GM12878 (cell line): ENCODE results near the gene CADPS. TPM values are rescaled to one million over a fixed set of nuclear protein-coding genes. Genes with fewer than 3 reads are reported as not detected.

Experiments
- ATAC-seq: fragments of 200-7000 bp; cut with Tn5 transposase; 3 replicates; pipeline ENCODE4 v1.9.1; 2020; ENCODE audit warnings: mild to moderate bottlenecking, moderate library complexity
- BruUV-seq: library from RNA; stranded (reverse); fragments of 400-500 nt; replicated peaks from 2 replicates; lab custom pipeline; 2021; lab: Mats Ljungman, UMichigan
- CTCF ChIA-PET: fragments of 300-600 bp; sonication (Branson Sonifier 250); formaldehyde crosslinking; extraction: SDS; loops from one replicate; lab custom pipeline; 2021; ENCODE audit warnings: inconsistent platforms; lab: Yijun Ruan, JAX
- POLR2A ChIA-PET: fragments of 350-600 bp; formaldehyde crosslinking; extraction: SDS; loops from one replicate; lab custom pipeline; 2021; ENCODE audit warnings: inconsistent platforms; lab: Charles Lee
- RAD21 ChIA-PET: fragments of 300-600 bp; sonication (Branson Sonifier 250); formaldehyde crosslinking; loops from one replicate; lab custom pipeline; 2023; ENCODE audit warnings: antibody characterized with exemption; ENCODE audit not compliant: unreplicated experiment; lab: Charles Lee
- SMC1A ChIA-PET: fragments of 300-600 bp; sonication (Branson Sonifier 250); formaldehyde crosslinking; loops from one replicate; lab custom pipeline; 2023; ENCODE audit not compliant: unreplicated experiment, uncharacterized antibody; lab: Charles Lee
- DNase-seq: peaks from one replicate; pipeline ENCODE4 v3.0.0-alpha.2; 2011; ENCODE audit warnings: low read depth, low spot score
- FAIRE-seq: peaks from 3 replicates; lab custom pipeline; 2011; peaks lifted over from hg19 to GRCh38; lab: Jason Lieb, UNC
- H2AFZ ChIP-seq: 2 replicates; pipeline ENCODE4 v1.6.0; 2011; ENCODE audit warnings: low read depth, low read length, control low read depth; ENCODE audit not compliant: control insufficient read depth
- H3K27ac ChIP-seq: 2 replicates; pipeline ENCODE4 v1.5.1; 2011; ENCODE audit warnings: control low read depth; ENCODE audit not compliant: control insufficient read depth, insufficient read depth
- H3K27me3 ChIP-seq, 2 experiments: replicated peaks in 1 of 2; 2 replicates each; pipeline versions ENCODE4 v1.6.0 to v1.6.1; 2011; ENCODE audit warnings: low read length in 1 of 2; ENCODE audit not compliant: control insufficient read depth in 2 of 2, insufficient read depth in 2 of 2
- H3K36me3 ChIP-seq, 2 experiments: 2 replicates each; pipeline ENCODE4 v1.5.1; 2011; ENCODE audit warnings: low read length in 1 of 2; ENCODE audit not compliant: control insufficient read depth in 2 of 2, insufficient read depth in 2 of 2
- H3K4me1 ChIP-seq: 2 replicates; pipeline ENCODE4 v1.6.1; 2011; ENCODE audit warnings: mild to moderate bottlenecking, low read length, moderate library complexity, mixed read lengths; ENCODE audit not compliant: control insufficient read depth, insufficient read depth
- H3K4me2 ChIP-seq: 2 replicates; pipeline ENCODE4 v1.6.0; 2011; ENCODE audit warnings: control low read depth; ENCODE audit not compliant: control insufficient read depth, insufficient read depth
- H3K4me3 ChIP-seq: fragments of 200-600 bp; sonication (generic); 2 replicates; pipeline ENCODE4 v1.5.1; 2016
- H3K79me2 ChIP-seq: 2 replicates; pipeline ENCODE4 v1.6.0; 2011; ENCODE audit warnings: low read length; ENCODE audit not compliant: control insufficient read depth, insufficient read depth
- H3K9ac ChIP-seq: 2 replicates; pipeline ENCODE4 v1.8.0; 2011; ENCODE audit warnings: low read length, control low read depth, mixed read lengths; ENCODE audit not compliant: control insufficient read depth, insufficient read depth
- H3K9me3 ChIP-seq: replicated peaks from 3 replicates; pipeline ENCODE4 v1.5.1; 2011; ENCODE audit warnings: mild to moderate bottlenecking, low read length; ENCODE audit not compliant: control insufficient read depth, insufficient read depth
- H4K20me1 ChIP-seq: 2 replicates; pipeline ENCODE4 v1.6.0; 2011; ENCODE audit not compliant: control insufficient read depth, insufficient read depth
- ATF3 ChIP-seq: IDR thresholded peaks from 2 replicates; pipeline ENCODE4 v1.6.1; 2011; ENCODE audit warnings: low read depth, mild to moderate bottlenecking, low read length, moderate library complexity, borderline replicate concordance; ENCODE audit errors: extremely low read depth
- BACH1 ChIP-seq: fragments of 450-650 bp; IDR thresholded peaks from 2 replicates; pipeline ENCODE4 v1.6.1; 2017; ENCODE audit warnings: mild to moderate bottlenecking, borderline replicate concordance
- CBFB ChIP-seq: IDR thresholded peaks from 2 replicates; pipeline ENCODE4 v1.6.1; 2016; ENCODE audit warnings: antibody characterized with exemption, low read depth
- CHD1 ChIP-seq: IDR thresholded peaks from 2 replicates; pipeline ENCODE4 v1.6.1; 2012; ENCODE audit warnings: low read depth, low read length, improper control_type of control experiment
- GABPA ChIP-seq: IDR thresholded peaks from 2 replicates; pipeline ENCODE4 v1.6.1; 2014; ENCODE audit warnings: antibody characterized with exemption, low read depth, mild to moderate bottlenecking, inconsistent platforms
- NR2C2 ChIP-seq: IDR thresholded peaks from 2 replicates; pipeline ENCODE4 v1.6.1; 2011; ENCODE audit warnings: borderline replicate concordance, low read depth; ENCODE audit not compliant: control insufficient read depth, insufficient read length
- POU2F2 ChIP-seq: IDR thresholded peaks from 3 replicates; pipeline ENCODE4 v1.6.1; 2011; ENCODE audit warnings: low read depth, mild to moderate bottlenecking, low read length, borderline replicate concordance
- RB1 ChIP-seq: fragments of 450-650 bp; formaldehyde crosslinking; IDR thresholded peaks from 2 replicates; pipeline ENCODE4 v1.6.1; 2017; ENCODE audit warnings: mild to moderate bottlenecking, borderline replicate concordance
- RELA ChIP-seq: fragments of 450-650 bp; IDR thresholded peaks from 2 replicates; pipeline ENCODE4 v1.8.0; 2014; ENCODE audit warnings: borderline replicate concordance; ENCODE audit not compliant: partially characterized antibody
- SMARCA5 ChIP-seq: fragments of 450-650 bp; IDR thresholded peaks from 2 replicates; pipeline ENCODE4 v1.6.1; 2017; ENCODE audit warnings: mild to moderate bottlenecking
- SP1 ChIP-seq: IDR thresholded peaks from one replicate; pipeline ENCODE4 v1.6.1; 2011; ENCODE audit warnings: low read depth, low read length
- ZBTB33 ChIP-seq: fragments of 450-650 bp; IDR thresholded peaks from 2 replicates; pipeline ENCODE4 v1.6.1; 2017; ENCODE audit warnings: mild to moderate bottlenecking
- ZBTB40 ChIP-seq: fragments of 450-650 bp; IDR thresholded peaks from 2 replicates; pipeline ENCODE4 v1.6.1; 2016; ENCODE audit warnings: mild to moderate bottlenecking, moderate library complexity, borderline replicate concordance
- in situ Hi-C: fragments of 300-500 bp; cut with MboI; formaldehyde crosslinking; loops from 9 replicates; pipeline ENCODE4 v1.14.3; 2018; ENCODE audit warnings: mixed read lengths
- intact Hi-C: fragments of 100-400 bp; cut with micrococcal nuclease; formaldehyde crosslinking; loops from one replicate; pipeline ENCODE4 v1.14.2; 2022; ENCODE audit not compliant: unreplicated experiment
- polyA plus RNA-seq, 11 experiments: library from polyadenylated mRNA; depleted of rRNA in 4 of 11; unstranded in 6 of 11; stranded (reverse) in 5 of 11; fragments of >200 nt; fragmentation: Nextera tagmentation in 4 of 11; fragmentation: Illumina TruSeq in 1 of 11; extraction: Ambion mirVana in 4 of 11; extraction: Trizol in 1 of 11; gene quantifications; 1 replicate in 1 of 11; 2 replicates in 10 of 11; pipeline versions ENCODE4 v1.2.1 to v1.2.3, GENCODE V29; 2011 to 2016; ENCODE audit warnings: inconsistent platforms in 2 of 11, missing spikeins in 2 of 11, low read depth in 1 of 11
- total RNA-seq, 4 experiments: library from RNA; depleted of rRNA in 3 of 4; stranded (reverse); fragments of >200 nt in 3 of 4; fragmentation: Illumina TruSeq in 1 of 4; extraction: Trizol in 1 of 4; gene quantifications; 2 replicates each; pipeline versions ENCODE4 v1.2.1 to v1.2.3, GENCODE V29; 2013 to 2021
- TF ChIP-seq, protein P1 (sequence below): fragments of 450-650 bp; IDR thresholded peaks from 2 replicates; pipeline ENCODE4 v1.6.1; 2018; ENCODE audit warnings: borderline replicate concordance, mild to moderate bottlenecking; ENCODE audit not compliant: partially characterized antibody

The CADPS gene
- total and polyA plus RNA-seq, 10 of the 15 experiments (the other 5 are each of a cell fraction or from before 2014, with no cell fraction given): 0.20 TPM; not detected in 9

- TF ChIP-seq, protein P1, sequence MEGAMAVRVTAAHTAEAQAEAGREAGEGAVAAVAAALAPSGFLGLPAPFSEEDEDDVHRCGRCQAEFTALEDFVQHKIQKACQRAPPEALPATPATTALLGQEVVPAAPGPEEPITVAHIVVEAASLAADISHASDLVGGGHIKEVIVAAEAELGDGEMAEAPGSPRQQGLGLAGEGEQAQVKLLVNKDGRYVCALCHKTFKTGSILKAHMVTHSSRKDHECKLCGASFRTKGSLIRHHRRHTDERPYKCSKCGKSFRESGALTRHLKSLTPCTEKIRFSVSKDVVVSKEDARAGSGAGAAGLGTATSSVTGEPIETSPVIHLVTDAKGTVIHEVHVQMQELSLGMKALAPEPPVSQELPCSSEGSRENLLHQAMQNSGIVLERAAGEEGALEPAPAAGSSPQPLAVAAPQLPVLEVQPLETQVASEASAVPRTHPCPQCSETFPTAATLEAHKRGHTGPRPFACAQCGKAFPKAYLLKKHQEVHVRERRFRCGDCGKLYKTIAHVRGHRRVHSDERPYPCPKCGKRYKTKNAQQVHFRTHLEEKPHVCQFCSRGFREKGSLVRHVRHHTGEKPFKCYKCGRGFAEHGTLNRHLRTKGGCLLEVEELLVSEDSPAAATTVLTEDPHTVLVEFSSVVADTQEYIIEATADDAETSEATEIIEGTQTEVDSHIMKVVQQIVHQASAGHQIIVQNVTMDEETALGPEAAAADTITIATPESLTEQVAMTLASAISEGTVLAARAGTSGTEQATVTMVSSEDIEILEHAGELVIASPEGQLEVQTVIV: no peak
- no peak for TF ChIP-seq BACH1
Observed at GRCh38 chr3:62723166-62723913, 151.9 kb downstream of the CADPS start (continued).

DNA sequence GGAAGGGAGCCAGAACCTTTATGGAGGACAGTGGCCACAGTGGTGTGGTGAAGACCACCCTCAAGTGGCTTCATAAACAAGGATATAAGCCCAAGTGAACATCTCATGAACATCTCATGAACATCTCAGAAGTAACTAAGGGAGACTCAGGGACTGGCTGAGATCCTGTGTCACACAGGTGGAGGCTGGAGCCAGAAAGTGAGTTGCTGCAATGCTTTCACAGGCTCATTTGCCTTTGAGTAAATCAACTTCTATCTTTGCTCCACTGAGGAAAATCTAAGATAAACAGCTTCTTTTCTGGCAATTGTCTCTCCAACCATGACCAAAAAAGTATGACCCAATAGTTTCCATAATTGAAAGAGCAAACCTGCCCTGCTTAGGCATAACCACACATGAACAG, 152.9 kb downstream of the CADPS start:
- DNase-seq: no peak
- H3K27me3 ChIP-seq: no peaks in the 10 kb centered on the region; a peak in 1 of 4 replicates
- ChIA-PET CTCF (no interaction called here), SMC1A (no interaction called here), RAD21 (interaction anchor here (0.6 kb wide), 1 partner anchor 56 kb away, joined by 3 read pairs; no protein-coding TSS in a partner anchor), POLR2A (no interaction called here)
- FAIRE-seq: no peak
- no peak overlapping the region for H3K4me3 ChIP-seq
- no peaks in the 10 kb centered on the region for H4K20me1 ChIP-seq
- H3K36me3 ChIP-seq: no peaks in the 10 kb centered on the region
- intact Hi-C loops: no loop called here
- no peak overlapping the region for H3K27ac ChIP-seq
- no peak for ATAC-seq
- no peaks in the 10 kb centered on the region for H3K4me1 ChIP-seq
- no peak overlapping the region for H3K9ac ChIP-seq
- no peaks in the 10 kb centered on the region for H3K9me3 ChIP-seq
- in situ Hi-C loops: no loop called here
- no peak overlapping the region for H2AFZ ChIP-seq
- H3K79me2 ChIP-seq: no peaks in the 10 kb centered on the region
- no peak overlapping the region for H3K4me2 ChIP-seq
- BruUV-seq: no TSS peak
- no peak for TF ChIP-seq CBFB
- no peak for TF ChIP-seq NR2C2
- TF ChIP-seq SMARCA5: no peak
- no peak for TF ChIP-seq CHD1
- no peak for TF ChIP-seq RELA
- no peak for TF ChIP-seq ATF3
- TF ChIP-seq POU2F2: no peak
- TF ChIP-seq SP1: no peak
- no peak for TF ChIP-seq ZBTB40
- TF ChIP-seq RB1: no peak
- no peak for TF ChIP-seq ZBTB33
- no peak for TF ChIP-seq GABPA
